ENCODE data around the gene MAP3K4.

MAP3K4 gene

GRCh38 chr6:161044335-161044734, 52.8 kb downstream of the MAP3K4 start:
- no peak for TF ChIP-seq CTCF (IDR thresholded peaks at IDR 0.05; ENCODE audit: low read depth, low read length, missing control alignments)
- H3K4me3 ChIP-seq (ENCODE audit: low read depth, low read length), result no peak overlapping the region
- no peak for DNase-seq (ENCODE audit: low read depth)
- in situ Hi-C loops (cut with HindIII; ENCODE audit: low sequenced_read_pairs), result loop anchor here (10.0 kb wide), 2 partner anchors 50 to 100 kb away; partner anchors contain the start of gene MAP3K4

DNA sequence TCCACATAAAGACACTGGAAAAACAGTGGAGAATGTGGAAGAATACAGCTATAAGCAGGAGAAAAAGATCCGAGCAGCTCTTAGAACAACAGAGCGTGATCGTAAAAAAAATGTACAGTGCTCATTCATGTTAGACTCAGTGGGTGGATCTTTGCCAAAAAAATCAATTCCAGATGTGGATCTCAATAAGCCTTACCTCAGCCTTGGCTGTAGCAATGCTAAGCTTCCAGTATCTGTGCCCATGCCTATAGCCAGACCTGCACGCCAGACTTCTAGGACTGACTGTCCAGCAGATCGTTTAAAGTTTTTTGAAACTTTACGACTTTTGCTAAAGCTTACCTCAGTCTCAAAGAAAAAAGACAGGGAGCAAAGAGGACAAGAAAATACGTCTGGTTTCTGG, 57.1 kb downstream of the MAP3K4 start:
- no peak overlapping the region for H3K4me3 ChIP-seq (ENCODE audit: low read depth, low read length)
- peak; percentile 76 for DNase-seq (ENCODE audit: low read depth)
- no peak for TF ChIP-seq CTCF (IDR thresholded peaks at IDR 0.05; ENCODE audit: low read depth, low read length, missing control alignments)
- in situ Hi-C loops (cut with HindIII; ENCODE audit: low sequenced_read_pairs), result loop anchor here (5.0 to 10.0 kb wide), 3 partner anchors 54 to 224 kb away; partner anchors contain the start of genes AGPAT4 and MAP3K4

- in situ Hi-C loops (cut with HindIII; ENCODE audit: low sequenced_read_pairs), result no loop called here
- no peak for TF ChIP-seq CTCF (IDR thresholded peaks at IDR 0.05; ENCODE audit: low read depth, low read length, missing control alignments)
- DNase-seq (ENCODE audit: low read depth), result no peak
- H3K4me3 ChIP-seq (ENCODE audit: low read depth, low read length), result no peak overlapping the region
These were observed 58.7 kb downstream of the MAP3K4 start for GRCh38 chr6:161050134-161050765.

- in situ Hi-C loops (cut with HindIII; ENCODE audit: low sequenced_read_pairs), result no loop called here
- TF ChIP-seq CTCF (IDR thresholded peaks at IDR 0.05; ENCODE audit: low read depth, low read length, missing control alignments), result no peak
- DNase-seq (ENCODE audit: low read depth), result no peak
- no peak overlapping the region for H3K4me3 ChIP-seq (ENCODE audit: low read depth, low read length)
These were observed 61.5 kb downstream of the MAP3K4 start for GRCh38 chr6:161053103-161053502.

DNA sequence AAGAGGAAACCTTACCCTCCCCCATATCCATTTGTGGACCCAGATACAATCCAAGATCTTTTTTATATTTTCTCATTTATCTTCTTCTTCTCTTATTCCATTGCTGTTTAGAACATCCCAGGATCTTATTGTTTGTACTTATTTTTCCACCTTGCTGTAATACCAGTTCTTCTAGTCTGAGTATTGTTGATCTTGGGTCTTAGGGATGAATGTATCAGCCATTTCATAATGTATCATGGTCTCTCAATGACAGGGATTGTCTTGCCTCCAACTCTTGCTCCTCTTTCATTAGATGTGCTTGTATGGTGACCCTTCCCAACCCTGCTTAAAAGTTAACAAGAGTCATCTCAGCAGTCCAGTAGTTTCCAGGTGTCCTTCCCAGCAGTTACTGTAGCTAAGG, 63.3 kb downstream of the MAP3K4 start:
- in situ Hi-C loops (cut with HindIII; ENCODE audit: low sequenced_read_pairs), result no loop called here
- no peak overlapping the region for H3K4me3 ChIP-seq (ENCODE audit: low read depth, low read length)
- no peak for TF ChIP-seq CTCF (IDR thresholded peaks at IDR 0.05; ENCODE audit: low read depth, low read length, missing control alignments)
- DNase-seq (ENCODE audit: low read depth), result no peak

DNA sequence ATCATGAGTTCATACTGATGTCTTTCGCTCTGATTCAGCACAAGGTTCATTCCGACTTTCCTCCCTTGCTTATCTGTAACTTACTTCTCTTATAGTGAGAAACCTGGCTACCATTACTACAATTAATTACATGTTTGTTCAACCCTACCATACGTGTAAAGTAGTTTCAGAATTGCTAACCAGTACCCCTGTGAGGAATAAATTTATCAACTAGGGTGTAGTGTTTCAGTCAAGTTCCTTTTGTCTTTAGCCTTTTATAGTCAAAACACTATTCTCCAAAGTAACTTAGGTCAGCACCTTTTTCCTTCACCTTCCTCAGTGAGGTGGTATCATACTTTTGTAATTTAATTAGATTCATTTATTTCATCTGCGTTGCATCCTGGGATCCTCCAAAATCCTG, 64.9 kb downstream of the MAP3K4 start:
- DNase-seq (ENCODE audit: low read depth), result no peak
- H3K4me3 ChIP-seq (ENCODE audit: low read depth, low read length), result no peak overlapping the region
- in situ Hi-C loops (cut with HindIII; ENCODE audit: low sequenced_read_pairs), result no loop called here
- TF ChIP-seq CTCF (IDR thresholded peaks at IDR 0.05; ENCODE audit: low read depth, low read length, missing control alignments), result no peak

Data from astrocyte of the cerebellum (primary cell).